Cardiac muscle cell (in vitro differentiated cells and primary cell): Measurements from ENCODE around the gene DCPS. TPM values are rescaled to one million over a fixed set of nuclear protein-coding genes. Genes with fewer than 3 reads are reported as not detected.

Experiments
- DNase-seq, 2 donors: peaks; one replicate each; pipeline versions ENCODE4 v3.0.0 to v3.0.0-alpha.2; 2010 to 2017; ENCODE audit warnings: low read depth in 1 of 2, low spot score in 1 of 2
- H3K27ac ChIP-seq: fragments of 200-600 bp; sonication (generic); 2 replicates; pipeline ENCODE4 v1.5.1; 2016
- H3K27me3 ChIP-seq: fragments of 200-600 bp; sonication (generic); 2 replicates; pipeline ENCODE4 v1.6.0; 2016; ENCODE audit warnings: control low read depth
- H3K36me3 ChIP-seq: fragments of 200-600 bp; sonication (generic); 2 replicates; pipeline ENCODE4 v1.5.1; 2016; ENCODE audit warnings: control low read depth
- H3K4me1 ChIP-seq: fragments of 200-600 bp; sonication (generic); 2 replicates; pipeline ENCODE4 v1.8.1; 2017; ENCODE audit warnings: low read depth, mild to moderate bottlenecking, mixed run types
- H3K4me3 ChIP-seq: fragments of 200-600 bp; sonication (generic); 2 replicates; pipeline ENCODE4 v1.5.1; 2016; ENCODE audit warnings: mild to moderate bottlenecking
- H3K9me3 ChIP-seq: fragments of 200-600 bp; sonication (generic); 2 replicates; pipeline ENCODE4 v1.5.1; 2017; ENCODE audit warnings: low read depth, mild to moderate bottlenecking, control low read depth
- polyA plus RNA-seq: library from polyadenylated mRNA; unstranded; fragments of >200 nt; fragmentation: Nextera tagmentation; extraction: Ambion mirVana; gene quantifications from 2 replicates; pipeline ENCODE4 v1.2.1, GENCODE V29; 2016
- total RNA-seq: library from RNA; depleted of rRNA; stranded (reverse); fragments of >200 nt; gene quantifications from 2 replicates; pipeline ENCODE4 v1.2.3, GENCODE V29; 2016
- TF ChIP-seq, protein P1 (sequence below): IDR thresholded peaks from 2 replicates; pipeline ENCODE4 v1.5.1; 2012; ENCODE audit warnings: low read depth, mild to moderate bottlenecking, low read length

Gene DCPS
- total and polyA plus RNA-seq, 2 experiments from 2014 or later = 13.1 to 27.0 TPM

DNA sequence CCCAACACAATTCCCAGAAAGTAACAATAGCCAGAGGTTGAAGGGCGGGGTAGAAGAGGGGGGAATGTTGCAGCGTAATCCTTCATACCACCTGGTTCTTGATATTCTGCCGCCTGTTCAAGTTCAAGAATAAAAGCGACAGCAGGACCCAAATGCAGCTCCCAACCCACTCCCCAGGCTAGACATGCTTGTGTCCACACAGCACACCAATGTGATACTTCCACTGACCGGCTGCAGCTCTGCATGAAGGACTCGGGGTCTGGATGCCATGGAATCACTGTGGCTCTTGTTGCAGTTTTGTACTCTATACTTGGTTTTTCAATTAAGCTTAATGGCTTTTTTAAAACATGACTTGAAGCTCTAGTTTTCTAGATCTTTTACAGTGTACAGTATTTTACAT is 41.6 kb upstream of the DCPS start:
- DNase-seq = no peak
- Histone ChIP-seq H3K27me3 (no peaks in the 10 kb centered on the region), H3K36me3 (peaks cover 78% of the 10 kb centered on the region), H3K27ac (peak overlapping the region; percentile 36), H3K9me3 (no peaks in the 10 kb centered on the region), H3K4me1 (no peaks in the 10 kb centered on the region), H3K4me3 (no peak overlapping the region)
- TF ChIP-seq, protein P1, sequence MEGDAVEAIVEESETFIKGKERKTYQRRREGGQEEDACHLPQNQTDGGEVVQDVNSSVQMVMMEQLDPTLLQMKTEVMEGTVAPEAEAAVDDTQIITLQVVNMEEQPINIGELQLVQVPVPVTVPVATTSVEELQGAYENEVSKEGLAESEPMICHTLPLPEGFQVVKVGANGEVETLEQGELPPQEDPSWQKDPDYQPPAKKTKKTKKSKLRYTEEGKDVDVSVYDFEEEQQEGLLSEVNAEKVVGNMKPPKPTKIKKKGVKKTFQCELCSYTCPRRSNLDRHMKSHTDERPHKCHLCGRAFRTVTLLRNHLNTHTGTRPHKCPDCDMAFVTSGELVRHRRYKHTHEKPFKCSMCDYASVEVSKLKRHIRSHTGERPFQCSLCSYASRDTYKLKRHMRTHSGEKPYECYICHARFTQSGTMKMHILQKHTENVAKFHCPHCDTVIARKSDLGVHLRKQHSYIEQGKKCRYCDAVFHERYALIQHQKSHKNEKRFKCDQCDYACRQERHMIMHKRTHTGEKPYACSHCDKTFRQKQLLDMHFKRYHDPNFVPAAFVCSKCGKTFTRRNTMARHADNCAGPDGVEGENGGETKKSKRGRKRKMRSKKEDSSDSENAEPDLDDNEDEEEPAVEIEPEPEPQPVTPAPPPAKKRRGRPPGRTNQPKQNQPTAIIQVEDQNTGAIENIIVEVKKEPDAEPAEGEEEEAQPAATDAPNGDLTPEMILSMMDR = no peak

- H3K36me3 ChIP-seq = peaks cover 67% of the 10 kb centered on the region
Observed at GRCh38 chr11:126263489-126263888, 40.4 kb upstream of the DCPS start.

DNA sequence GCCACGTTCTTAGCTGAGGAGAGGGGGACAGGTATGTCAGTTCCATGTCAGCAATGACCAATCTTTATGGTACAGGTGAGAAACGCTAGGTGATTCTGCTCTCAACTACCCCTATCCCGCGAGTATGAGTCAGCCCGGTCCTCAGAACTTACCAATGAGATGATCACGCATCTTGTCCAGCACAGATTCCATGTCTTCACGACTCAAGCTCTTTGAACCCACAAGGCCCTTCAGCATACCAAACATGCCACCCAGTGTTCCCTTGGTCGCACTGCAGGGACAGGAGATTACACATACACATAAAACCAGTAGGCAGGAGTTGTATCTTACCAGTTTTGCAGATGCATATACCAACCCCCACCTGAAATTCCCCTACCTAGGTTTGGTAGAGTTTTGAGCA is 38.0 kb upstream of the DCPS start:
- TF ChIP-seq, protein P1 = no peak
- peaks cover 63% of the 10 kb centered on the region for H3K36me3 ChIP-seq
- no peak overlapping the region for H3K4me3 ChIP-seq

More at GRCh38 chr11:126263489-126263888, 40.4 kb upstream of the DCPS start:
- Histone ChIP-seq H3K4me1 (peaks cover 4% of the 10 kb centered on the region), H3K27ac (no peak overlapping the region), H3K9me3 (no peaks in the 10 kb centered on the region), H3K4me3 (no peak overlapping the region), H3K27me3 (no peaks in the 10 kb centered on the region)
- no peak for DNase-seq
- TF ChIP-seq, protein P1 = no peak

GRCh38 chr11:126267650-126268049 is 36.2 kb upstream of the DCPS start:
- peak overlapping the region; percentile 93 for H3K27ac ChIP-seq
- H3K4me3 ChIP-seq = peak overlapping the region; percentile 79
- no peaks in the 10 kb centered on the region for H3K27me3 ChIP-seq
- H3K9me3 ChIP-seq = no peaks in the 10 kb centered on the region
- H3K36me3 ChIP-seq = peaks cover 44% of the 10 kb centered on the region
- TF ChIP-seq, protein P1 = no peak
- H3K4me1 ChIP-seq = peaks cover 4% of the 10 kb centered on the region
- DNase-seq = no peak

More for the DNA sequence above, 38.0 kb upstream of the DCPS start:
- no peaks in the 10 kb centered on the region for H3K9me3 ChIP-seq
- no peak overlapping the region for H3K27ac ChIP-seq
- no peaks in the 10 kb centered on the region for H3K27me3 ChIP-seq
- peak in 1 of 2 donors; percentile 20 for DNase-seq
- H3K4me1 ChIP-seq = peaks cover 4% of the 10 kb centered on the region

GRCh38 chr11:126268361-126268707 is 35.5 kb upstream of the DCPS start:
- Histone ChIP-seq H3K36me3 (peaks cover 39% of the 10 kb centered on the region), H3K27me3 (no peaks in the 10 kb centered on the region), H3K27ac (peak overlapping the region; percentile 93), H3K4me1 (peaks cover 4% of the 10 kb centered on the region), H3K9me3 (no peaks in the 10 kb centered on the region), H3K4me3 (peak overlapping the region; percentile 79)
- no peak for DNase-seq
- TF ChIP-seq, protein P1 = no peak
